Stomach (tissue), 4 donors: ENCODE data around the gene TM9SF2.

ENCODE experiments used
- POLR2A ChIP-seq, 4 donors: fragments of 450-650 bp; IDR thresholded peaks; one replicate each; pipeline ENCODE4 v1.6.1; 2016; ENCODE audit warnings: antibody characterized with exemption in 4 of 4, control low read depth in 2 of 4, mild to moderate bottlenecking in 1 of 4, moderate library complexity in 1 of 4
- POLR2AphosphoS5 ChIP-seq, 3 donors: sonication (generic); formaldehyde crosslinking; IDR thresholded peaks; one replicate each; pipeline ENCODE4 v1.6.1; 2016; ENCODE audit warnings: antibody characterized with exemption in 3 of 3
- TF ChIP-seq, protein P1 (sequence below), 7 experiments: fragments of 450-650 bp in 4 of 7; fragments of 200-600 bp in 3 of 7; sonication (generic) in 3 of 7; IDR thresholded peaks; one replicate each; pipeline ENCODE4 v1.5.1; 2016 to 2019; ENCODE audit warnings: antibody characterized with exemption in 7 of 7, control low read depth in 2 of 7, mild to moderate bottlenecking in 1 of 7

DNA sequence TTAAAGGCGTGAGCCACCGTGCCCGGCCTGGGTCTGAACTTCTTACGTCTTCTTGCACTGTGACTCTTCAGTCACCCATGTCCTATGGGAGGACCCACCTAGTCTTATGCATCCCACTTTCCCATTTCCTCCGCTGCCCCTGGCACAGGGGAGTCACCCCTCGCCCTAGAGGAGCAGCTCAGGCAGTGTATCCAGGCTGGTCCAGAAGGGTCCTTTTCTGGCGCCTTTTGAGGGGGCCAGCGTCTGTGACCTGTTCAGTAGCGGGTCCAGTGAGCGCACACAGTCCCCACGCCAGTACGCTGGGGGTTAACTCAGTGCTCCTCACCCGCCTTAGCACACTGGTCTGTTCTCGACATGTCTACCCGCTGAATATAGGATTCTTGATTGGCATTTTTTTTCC, 107.1 kb downstream of the TM9SF2 start:
- TF ChIP-seq, protein P1, sequence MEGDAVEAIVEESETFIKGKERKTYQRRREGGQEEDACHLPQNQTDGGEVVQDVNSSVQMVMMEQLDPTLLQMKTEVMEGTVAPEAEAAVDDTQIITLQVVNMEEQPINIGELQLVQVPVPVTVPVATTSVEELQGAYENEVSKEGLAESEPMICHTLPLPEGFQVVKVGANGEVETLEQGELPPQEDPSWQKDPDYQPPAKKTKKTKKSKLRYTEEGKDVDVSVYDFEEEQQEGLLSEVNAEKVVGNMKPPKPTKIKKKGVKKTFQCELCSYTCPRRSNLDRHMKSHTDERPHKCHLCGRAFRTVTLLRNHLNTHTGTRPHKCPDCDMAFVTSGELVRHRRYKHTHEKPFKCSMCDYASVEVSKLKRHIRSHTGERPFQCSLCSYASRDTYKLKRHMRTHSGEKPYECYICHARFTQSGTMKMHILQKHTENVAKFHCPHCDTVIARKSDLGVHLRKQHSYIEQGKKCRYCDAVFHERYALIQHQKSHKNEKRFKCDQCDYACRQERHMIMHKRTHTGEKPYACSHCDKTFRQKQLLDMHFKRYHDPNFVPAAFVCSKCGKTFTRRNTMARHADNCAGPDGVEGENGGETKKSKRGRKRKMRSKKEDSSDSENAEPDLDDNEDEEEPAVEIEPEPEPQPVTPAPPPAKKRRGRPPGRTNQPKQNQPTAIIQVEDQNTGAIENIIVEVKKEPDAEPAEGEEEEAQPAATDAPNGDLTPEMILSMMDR (IDR thresholded peaks at IDR 0.05): no peak
- TF ChIP-seq POLR2AphosphoS5 (IDR thresholded peaks at IDR 0.05): no peak
- TF ChIP-seq POLR2A (IDR thresholded peaks at IDR 0.05): no peak
